IPS DF 4.7 (cell line): ENCODE measurements around the gene WDFY2.
A peak's percentile ranks its signal among the peaks of the same experiment; 100 is the strongest.

Experiments
- DNase-seq: peaks from one replicate; pipeline ENCODE4 v3.0.0-alpha.2; 2013; ENCODE audit warnings: low spot score; ENCODE audit errors: extremely low read depth

The WDFY2 gene

GRCh38 chr13:51786425-51787265 is 202.4 kb downstream of the WDFY2 start:
- DNase-seq, result no peak

- no peak for DNase-seq
Observed at GRCh38 chr13:51793570-51794271, 209.5 kb downstream of the WDFY2 start.

GRCh38 chr13:51794964-51795363 is 210.7 kb downstream of the WDFY2 start:
- no peak for DNase-seq

GRCh38 chr13:51795419-51795818 is 211.2 kb downstream of the WDFY2 start:
- DNase-seq, result no peak

- no peak for DNase-seq
Observed at GRCh38 chr13:51796546-51796945, 212.3 kb downstream of the WDFY2 start.

- DNase-seq, result peak; percentile 83
Observed at GRCh38 chr13:51797664-51798488, 213.6 kb downstream of the WDFY2 start.

GRCh38 chr13:51799261-51799660 is 215.0 kb downstream of the WDFY2 start:
- DNase-seq, result no peak

- no peak for DNase-seq
Observed at GRCh38 chr13:51800486-51800885, 216.2 kb downstream of the WDFY2 start.

- no peak for DNase-seq
Observed at GRCh38 chr13:51801631-51802099, 217.4 kb downstream of the WDFY2 start.

GRCh38 chr13:51802631-51803418 is 218.6 kb downstream of the WDFY2 start:
- no peak for DNase-seq

GRCh38 chr13:51803422-51804294 is 219.4 kb downstream of the WDFY2 start, which contains the start of gene DHRS12:
TSS of gene DHRS12 (minus strand) at chr13:51804163. CDS start at chr13:51799659, 4,504 bp downstream.
- no peak for DNase-seq

GRCh38 chr13:51804295-51805172 is 220.3 kb downstream of the WDFY2 start:
- DNase-seq, result no peak

GRCh38 chr13:51805313-51805712 is 221.1 kb downstream of the WDFY2 start:
- DNase-seq, result no peak

- DNase-seq, result no peak
Observed at GRCh38 chr13:51805925-51806324, 221.7 kb downstream of the WDFY2 start.

GRCh38 chr13:51806566-51806965 is 222.3 kb downstream of the WDFY2 start:
- no peak for DNase-seq

GRCh38 chr13:51807041-51807440 is 222.8 kb downstream of the WDFY2 start:
- no peak for DNase-seq

GRCh38 chr13:51808811-51809210 is 224.5 kb downstream of the WDFY2 start:
- DNase-seq, result no peak

GRCh38 chr13:51811046-51811445 is 226.8 kb downstream of the WDFY2 start:
- DNase-seq, result no peak

- no peak for DNase-seq
Observed at GRCh38 chr13:51811920-51812451, 227.7 kb downstream of the WDFY2 start.
